SK-N-MC (cell line): ENCODE results near the gene MEIS3.

Source experiments
- EZH2 ChIP-seq: fragments of 200-600 bp; sonication (generic); IDR thresholded peaks from one replicate; pipeline ENCODE4 v1.6.1; 2017; ENCODE audit warnings: antibody characterized with exemption
- FOXP2 ChIP-seq: optimal IDR thresholded peaks from 2 replicates; pipeline ENCODE3; 2011; ENCODE audit warnings: mild to moderate bottlenecking, moderate library complexity; ENCODE audit not compliant: insufficient read depth; ENCODE audit errors: extremely low read length, control extremely low read depth
- POLR2AphosphoS5 ChIP-seq: IDR thresholded peaks from 2 replicates; pipeline ENCODE4 v1.6.1; 2012; ENCODE audit warnings: mild to moderate bottlenecking, low read depth, low read length, borderline replicate concordance

GRCh38 chr19:47430041-47430802 lies 10.9 kb upstream of the MEIS3 start:
- TF ChIP-seq EZH2 (no peak), POLR2AphosphoS5 (no peak), FOXP2 (no peak)
